Skeletal muscle cell (primary cell): Measurements from ENCODE around the gene TRIM51G.
"Not testable (repeated sequence)": the region's sequence is repeated elsewhere in the genome, so short reads cannot be mapped to it uniquely, and the experiment has no call there.

ENCODE experiments used
- DNase-seq: peaks from one replicate; pipeline ENCODE4 v3.0.0-alpha.2; 2010; ENCODE audit warnings: low read depth
- H3K4me3 ChIP-seq: 2 replicates; pipeline ENCODE4 v1.5.1; 2011; ENCODE audit warnings: low read depth, mild to moderate bottlenecking, control low read depth, low read length, moderate library complexity

Gene TRIM51G, protein sequence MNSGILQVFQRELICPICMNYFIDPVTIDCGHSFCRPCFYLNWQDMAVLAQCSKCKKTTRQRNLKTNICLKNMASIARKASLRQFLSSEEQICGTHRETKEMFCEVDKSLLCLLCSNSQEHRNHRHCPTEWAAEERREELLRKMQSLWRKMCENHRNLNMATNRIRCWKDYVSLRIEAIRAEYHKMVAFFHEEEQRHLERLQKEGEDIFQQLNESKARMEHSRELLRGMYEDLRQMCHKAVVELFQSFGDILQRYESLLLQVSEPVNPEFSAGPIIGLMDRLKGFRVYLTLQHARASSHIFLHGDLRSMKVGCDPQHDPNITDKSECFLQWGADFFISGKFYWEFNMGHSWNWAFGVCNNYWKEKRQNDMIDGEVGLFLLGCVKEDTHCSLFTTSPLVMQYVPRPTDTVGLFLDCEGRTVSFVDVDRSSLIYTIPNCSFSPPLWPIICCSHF

DNA sequence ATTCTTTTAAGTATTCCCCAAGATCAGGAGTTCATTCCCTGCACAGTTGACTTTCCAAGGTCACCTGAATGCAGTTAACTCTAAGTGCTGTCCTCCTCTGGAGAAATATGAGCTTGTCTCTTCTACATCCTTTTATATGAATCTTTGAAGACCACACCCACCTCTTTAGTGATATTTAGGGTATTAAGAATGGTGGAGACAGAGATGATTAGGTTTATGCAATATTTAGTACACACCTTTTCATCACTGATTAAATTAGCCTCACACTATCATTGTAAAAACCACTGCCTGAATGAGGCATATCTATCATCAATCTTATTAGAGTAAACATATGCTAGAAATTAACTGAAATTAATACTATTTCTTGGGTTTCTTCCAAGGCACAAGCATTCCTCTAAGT, at the start of gene TRIM51G:
TRIM51G (minus strand) TSS at position 101 of the 400 bp plus-strand sequence. CDS start 2,190 bp downstream, outside the sequence.
- not testable (repeated sequence) for DNase-seq, H3K4me3 ChIP-seq

DNA sequence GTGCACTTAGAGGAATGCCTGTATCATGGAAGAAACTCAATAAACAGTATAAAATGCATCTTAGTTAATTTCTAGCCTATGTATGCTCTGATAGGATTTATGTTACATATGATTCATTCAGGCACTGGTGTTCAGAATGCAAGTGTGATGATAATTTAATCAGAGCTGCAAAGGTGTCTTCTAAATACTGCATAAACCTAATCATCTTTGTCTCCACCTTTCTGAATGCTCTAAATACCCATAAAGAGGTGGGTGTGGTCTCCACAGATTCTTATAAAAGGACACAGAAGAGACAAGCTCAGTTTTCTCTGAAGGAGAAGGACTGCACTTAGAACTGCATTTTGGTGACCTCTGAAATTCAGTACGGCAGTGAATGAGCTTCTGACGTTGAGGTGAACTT, 44.8 kb upstream of the TRIM51G start, which contains the start of gene TRIM49B:
TRIM49B (plus strand) TSS at position 301 of the 400 bp plus-strand sequence. CDS start 2,777 bp downstream, outside the sequence.
- not testable (repeated sequence) for DNase-seq, H3K4me3 ChIP-seq

DNA sequence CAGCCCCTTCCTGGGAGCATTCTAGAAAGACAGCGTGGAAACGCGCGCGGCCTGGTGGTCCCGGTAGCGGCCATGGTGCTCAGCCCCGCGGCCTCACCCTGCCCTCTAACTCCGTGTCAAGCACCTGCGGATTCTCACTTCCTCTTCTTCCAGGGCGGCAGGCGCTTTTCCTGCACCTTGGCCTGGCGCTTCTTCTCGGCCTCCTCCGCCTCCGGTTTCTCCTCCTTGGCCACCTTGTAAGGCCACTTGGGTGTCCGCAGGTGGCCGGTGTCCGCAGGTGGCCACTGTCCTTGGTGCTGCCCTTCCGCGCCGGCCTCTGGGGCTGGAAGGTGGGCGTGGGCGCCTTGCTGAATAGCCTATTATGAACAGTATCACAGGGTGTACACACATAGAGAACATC, 15.1 kb downstream of the TRIM51G start:
- DNase-seq, H3K4me3 ChIP-seq: not testable (repeated sequence)

DNA sequence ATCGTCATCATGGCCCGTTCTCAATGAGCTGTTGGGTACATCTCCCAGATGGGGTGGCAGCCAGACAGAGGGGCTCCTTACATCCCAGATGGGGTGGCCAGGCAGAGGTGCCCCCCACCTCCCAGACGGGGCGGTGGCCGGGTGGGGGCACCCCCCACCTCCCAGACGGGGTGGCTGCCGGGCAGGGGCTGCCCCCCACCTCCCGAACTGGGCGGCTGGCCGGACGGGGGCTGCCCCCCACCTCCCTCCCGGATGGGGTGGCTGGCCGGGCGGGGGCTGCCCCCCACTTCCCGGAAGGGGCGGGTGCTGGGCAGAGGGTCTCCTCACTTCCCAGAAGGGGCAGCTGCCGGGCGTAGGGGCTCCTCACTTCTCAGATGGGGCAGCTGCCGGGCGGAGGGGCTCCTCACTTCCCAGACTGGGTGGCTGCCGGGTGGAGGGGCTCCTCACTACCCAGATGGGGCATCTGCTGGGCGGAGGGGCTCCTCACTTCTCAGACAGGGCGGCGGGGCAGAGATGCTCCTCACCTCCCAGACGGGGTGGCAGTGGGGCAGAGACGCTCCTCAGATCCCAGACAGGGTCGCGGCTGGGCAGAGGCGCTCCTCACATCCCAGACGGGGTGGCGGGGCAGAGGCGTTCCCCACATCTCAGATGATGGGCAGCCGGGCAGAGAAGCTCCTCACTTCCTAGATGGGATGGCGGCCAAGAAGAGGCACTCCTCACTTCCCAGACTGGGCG, 28.2 kb downstream of the TRIM51G start:
- not testable (repeated sequence) for H3K4me3 ChIP-seq, DNase-seq

DNA sequence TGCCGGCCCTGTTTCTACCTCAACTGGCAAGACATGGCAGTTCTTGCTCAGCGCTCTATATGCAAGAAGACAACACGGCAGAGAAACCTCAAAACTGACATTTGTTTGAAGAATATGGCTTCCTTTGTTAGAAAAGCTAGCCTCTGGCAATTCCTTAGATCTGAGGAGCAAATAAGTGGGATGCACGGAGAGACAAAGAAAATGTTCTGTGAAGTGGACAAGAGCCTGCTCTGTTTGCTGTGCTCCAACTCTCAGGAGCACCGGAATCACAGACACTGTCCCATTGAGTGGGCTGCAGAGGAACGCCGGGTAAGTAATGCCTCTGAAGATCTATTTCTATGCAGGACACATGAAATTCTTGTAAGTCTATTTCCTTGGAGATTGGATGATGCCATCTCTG, 37.9 kb downstream of the TRIM51G start:
- not testable (repeated sequence) for DNase-seq, H3K4me3 ChIP-seq
